AG04450 (cell line): ENCODE results near the gene PSD2. TPM values are rescaled to one million over a fixed set of nuclear protein-coding genes. Genes with fewer than 3 reads are reported as not detected.
"Not testable (repeated sequence)": the region's sequence is repeated elsewhere in the genome, so short reads cannot be mapped to it uniquely, and the experiment has no call there.

Experiments used
- CTCF ChIA-PET: fragments of 300-600, 350-600 bp; formaldehyde crosslinking; extraction: SDS; loops from one replicate; lab custom pipeline; 2022; ENCODE audit warnings: antibody characterized with exemption, inconsistent platforms; lab: Charles Lee
- POLR2A ChIA-PET: fragments of 350-600 bp; formaldehyde crosslinking; extraction: SDS; loops from one replicate; lab custom pipeline; 2021; ENCODE audit warnings: antibody characterized with exemption, inconsistent platforms; lab: Yijun Ruan, JAX
- DNase-seq: peaks from one replicate; pipeline ENCODE4 v3.0.0-alpha.2; 2011; ENCODE audit warnings: low read depth, low spot score
- H3K27ac ChIP-seq: one replicate; pipeline ENCODE4 v1.5.1; 2012; ENCODE audit warnings: low read depth, low read length, control low read depth
- H3K27me3 ChIP-seq: one replicate; pipeline ENCODE4 v1.6.0; 2012; ENCODE audit warnings: low read length; ENCODE audit not compliant: control insufficient read depth, insufficient read depth
- H3K4me3 ChIP-seq: 2 replicates; pipeline ENCODE4 v1.5.1; 2011; ENCODE audit warnings: mild to moderate bottlenecking, low read depth, low read length, control low read depth
- H3K9me3 ChIP-seq: 2 replicates; pipeline ENCODE4 v1.5.1; 2012; ENCODE audit warnings: low read length; ENCODE audit not compliant: control insufficient read depth, insufficient read depth
- polyA plus RNA-seq: library from polyadenylated mRNA; depleted of rRNA; stranded (reverse); fragments of >200 nt; gene quantifications from 2 replicates; pipeline ENCODE4 v1.2.3, GENCODE V29; 2011
- TF ChIP-seq, protein P1 (sequence below): IDR thresholded peaks from 2 replicates; pipeline ENCODE4 v1.5.1; 2011; ENCODE audit warnings: low read depth, low read length, control low read depth, inconsistent platforms

PSD2 gene
- polyA plus RNA-seq, 1 experiment, result not detected

DNA sequence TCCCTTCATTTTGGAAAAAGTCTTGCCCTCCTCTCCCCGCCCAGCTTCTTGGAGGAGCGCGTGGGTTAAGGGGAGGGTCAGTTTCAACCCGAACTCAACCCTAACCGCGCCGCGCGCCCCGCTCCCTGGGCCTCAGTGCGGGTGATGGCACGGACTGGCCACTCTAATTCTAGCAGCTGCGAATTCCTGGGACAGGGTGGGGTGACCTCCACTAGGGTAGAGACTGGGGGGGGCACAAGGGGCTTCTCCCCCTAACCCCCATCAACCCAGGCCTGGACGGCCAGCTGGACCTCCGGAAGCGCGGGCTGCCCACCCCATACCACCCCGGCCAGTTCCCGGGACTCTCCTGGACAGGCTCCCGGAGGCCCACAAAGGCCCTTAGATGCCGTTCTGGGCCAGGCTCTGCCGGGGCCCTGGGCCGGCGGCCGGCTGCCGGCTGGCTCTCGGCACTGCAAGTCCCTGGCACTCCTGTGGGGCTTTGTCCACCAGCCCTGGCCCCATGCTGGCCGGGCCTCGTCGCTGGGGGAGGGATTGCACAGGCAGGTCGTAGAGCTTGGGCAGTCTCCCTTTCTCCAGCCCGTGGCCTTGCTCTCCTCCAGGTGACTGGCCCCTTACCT lies 7.2 kb upstream of the PSD2 start:
- CTCF ChIA-PET, result interaction anchor here (0.7 to 5.4 kb wide), 21 partner anchors 9 to 1726 kb away, joined by 3 to 214 read pairs (median 4); no protein-coding TSS in a partner anchor
- H3K27me3 ChIP-seq, result peaks cover 25% of the 10 kb centered on the region
- peak overlapping the region; percentile 39; the same call in 1 of the 2 replicates for H3K4me3 ChIP-seq
- H3K27ac ChIP-seq, result no peak overlapping the region
- H3K9me3 ChIP-seq, result no peaks in the 10 kb centered on the region
- TF ChIP-seq, protein P1, sequence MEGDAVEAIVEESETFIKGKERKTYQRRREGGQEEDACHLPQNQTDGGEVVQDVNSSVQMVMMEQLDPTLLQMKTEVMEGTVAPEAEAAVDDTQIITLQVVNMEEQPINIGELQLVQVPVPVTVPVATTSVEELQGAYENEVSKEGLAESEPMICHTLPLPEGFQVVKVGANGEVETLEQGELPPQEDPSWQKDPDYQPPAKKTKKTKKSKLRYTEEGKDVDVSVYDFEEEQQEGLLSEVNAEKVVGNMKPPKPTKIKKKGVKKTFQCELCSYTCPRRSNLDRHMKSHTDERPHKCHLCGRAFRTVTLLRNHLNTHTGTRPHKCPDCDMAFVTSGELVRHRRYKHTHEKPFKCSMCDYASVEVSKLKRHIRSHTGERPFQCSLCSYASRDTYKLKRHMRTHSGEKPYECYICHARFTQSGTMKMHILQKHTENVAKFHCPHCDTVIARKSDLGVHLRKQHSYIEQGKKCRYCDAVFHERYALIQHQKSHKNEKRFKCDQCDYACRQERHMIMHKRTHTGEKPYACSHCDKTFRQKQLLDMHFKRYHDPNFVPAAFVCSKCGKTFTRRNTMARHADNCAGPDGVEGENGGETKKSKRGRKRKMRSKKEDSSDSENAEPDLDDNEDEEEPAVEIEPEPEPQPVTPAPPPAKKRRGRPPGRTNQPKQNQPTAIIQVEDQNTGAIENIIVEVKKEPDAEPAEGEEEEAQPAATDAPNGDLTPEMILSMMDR, result no peak
- DNase-seq, result no peak
- POLR2A ChIA-PET, result no interaction called here

DNA sequence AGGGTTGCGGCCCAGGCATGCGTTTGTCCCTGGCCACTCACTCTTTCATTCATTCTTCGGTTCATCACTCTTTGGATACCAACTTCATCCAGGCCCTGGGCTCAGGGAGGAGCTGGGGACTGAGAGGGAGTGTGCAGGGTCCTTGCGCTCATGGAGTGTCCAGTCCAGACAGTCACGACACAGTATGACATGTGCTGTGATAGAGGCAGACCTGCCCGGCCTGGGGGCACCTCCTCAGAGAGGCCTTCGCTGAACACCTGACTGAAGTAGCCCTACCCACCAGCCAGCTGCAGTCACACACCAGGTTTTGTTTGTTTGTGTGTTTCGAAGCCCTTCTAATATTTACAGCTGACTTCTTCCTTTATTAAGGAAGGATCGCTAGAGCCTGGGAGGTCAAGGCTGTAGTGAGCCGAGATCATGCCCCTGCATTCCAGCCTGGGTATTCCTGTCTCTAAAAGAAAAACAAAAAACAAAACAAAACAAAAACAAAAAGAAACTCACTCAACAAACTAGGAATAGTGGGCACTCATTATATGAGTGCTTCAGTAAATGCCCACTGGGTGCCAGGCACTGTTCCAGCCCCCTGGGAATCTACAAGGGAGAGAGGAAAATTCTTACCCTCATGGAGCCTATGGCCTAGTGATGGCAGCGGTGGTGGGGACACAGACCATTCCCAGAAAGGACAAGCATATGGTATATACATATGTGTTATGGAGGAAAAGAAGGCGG lies 6.3 kb upstream of the PSD2 start:
- DNase-seq, result no peak
- no peak overlapping the region for H3K4me3 ChIP-seq
- ChIA-PET CTCF (interaction anchor here (0.6 to 5.4 kb wide), 5 partner anchors 13 to 385 kb away, joined by 3 to 214 read pairs (median 48); no protein-coding TSS in a partner anchor), POLR2A (no interaction called here)
- H3K9me3 ChIP-seq, result no peaks in the 10 kb centered on the region
- TF ChIP-seq, protein P1, result no peak
- no peak overlapping the region for H3K27ac ChIP-seq
- peaks cover 31% of the 10 kb centered on the region for H3K27me3 ChIP-seq

DNA sequence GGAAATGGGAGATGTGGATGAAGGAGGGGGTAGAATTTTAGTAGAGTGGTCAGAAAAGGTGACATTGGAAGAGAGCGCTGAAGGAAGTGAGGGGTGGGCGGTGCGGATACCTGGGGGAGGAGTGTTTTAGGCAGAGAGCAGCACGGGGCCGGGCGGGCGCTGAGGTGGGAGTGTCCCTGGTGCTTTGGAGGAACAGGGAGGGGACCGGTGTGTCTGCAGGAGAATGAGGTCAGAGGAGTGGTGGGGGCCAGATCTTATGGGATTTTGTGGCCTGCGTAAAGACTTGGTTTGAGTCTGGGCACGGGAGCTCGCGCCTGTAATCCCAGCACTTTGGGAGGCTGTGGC lies 5.8 kb upstream of the PSD2 start:
- Histone ChIP-seq H3K4me3 (no peak overlapping the region), H3K27me3 (peaks cover 35% of the 10 kb centered on the region), H3K27ac (no peak overlapping the region), H3K9me3 (no peaks in the 10 kb centered on the region)
- TF ChIP-seq, protein P1, result no peak
- ChIA-PET CTCF (interaction anchor here (0.6 to 5.4 kb wide), 4 partner anchors 13 to 384 kb away, joined by 3 to 214 read pairs (median 44); no protein-coding TSS in a partner anchor), POLR2A (no interaction called here)
- no peak for DNase-seq

DNA sequence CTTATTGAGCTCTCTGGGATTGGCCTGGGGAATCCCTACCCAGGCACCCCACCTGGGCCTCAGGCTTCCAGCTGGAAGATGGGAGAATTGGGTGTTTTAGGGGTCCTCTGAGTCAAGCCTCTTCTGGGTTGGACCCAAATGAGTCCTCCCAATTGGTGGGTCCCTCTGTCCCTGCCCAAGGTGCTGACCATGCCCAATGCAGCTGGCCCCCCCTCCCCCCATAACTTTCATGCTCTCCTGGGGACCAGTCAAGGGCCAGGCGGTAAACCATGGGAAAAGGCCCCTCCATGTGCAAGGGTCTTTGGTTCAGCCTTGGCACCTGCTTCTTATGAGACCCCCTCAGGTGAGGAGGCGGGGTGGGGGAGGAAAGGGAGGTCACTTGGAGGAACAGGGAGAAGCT lies 3.4 kb upstream of the PSD2 start:
- TF ChIP-seq, protein P1, result no peak
- CTCF ChIA-PET, result interaction anchor here (0.8 to 4.0 kb wide), 3 partner anchors 18 to 177 kb away, joined by 3 to 40 read pairs (median 3); no protein-coding TSS in a partner anchor
- POLR2A ChIA-PET, result no interaction called here
- Histone ChIP-seq H3K27ac (no peak overlapping the region), H3K27me3 (peaks cover 48% of the 10 kb centered on the region), H3K9me3 (no peaks in the 10 kb centered on the region; the same call in 1 of the 2 replicates), H3K4me3 (no peak overlapping the region)
- DNase-seq, result no peak

DNA sequence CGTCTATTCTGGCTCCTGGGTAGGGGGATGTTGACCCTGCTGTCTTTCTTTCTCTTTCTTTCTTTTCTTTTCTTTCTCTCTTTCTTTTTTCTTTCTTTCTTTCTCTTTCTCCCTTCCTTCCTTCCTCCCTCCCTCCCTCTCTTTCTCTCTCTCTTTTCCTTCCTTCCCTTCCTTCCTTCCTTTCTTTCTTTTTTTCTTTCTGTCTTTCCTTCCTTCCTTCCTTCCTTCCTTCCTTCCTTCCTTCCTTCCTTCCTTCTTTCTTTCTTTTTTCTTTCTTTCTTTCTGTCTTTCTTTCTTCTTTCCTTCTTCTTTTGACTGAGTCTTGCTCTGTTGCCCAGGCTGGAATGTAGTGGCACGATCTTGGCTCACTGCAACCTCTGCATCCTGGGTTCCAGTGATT lies 3.0 kb upstream of the PSD2 start:
- peaks cover 53% of the 10 kb centered on the region for H3K27me3 ChIP-seq
- not testable (repeated sequence) for H3K27ac ChIP-seq, H3K4me3 ChIP-seq, DNase-seq, H3K9me3 ChIP-seq
- POLR2A ChIA-PET, result interaction anchor here (0.5 kb wide), 1 partner anchor 41 kb away, joined by 3 read pairs; no protein-coding TSS in a partner anchor
- CTCF ChIA-PET, result interaction anchor here (0.8 to 4.0 kb wide), 4 partner anchors 18 to 176 kb away, joined by 3 to 40 read pairs (median 3); no protein-coding TSS in a partner anchor
